Measurements from ENCODE around the gene MYL3.

Gene MYL3

DNA sequence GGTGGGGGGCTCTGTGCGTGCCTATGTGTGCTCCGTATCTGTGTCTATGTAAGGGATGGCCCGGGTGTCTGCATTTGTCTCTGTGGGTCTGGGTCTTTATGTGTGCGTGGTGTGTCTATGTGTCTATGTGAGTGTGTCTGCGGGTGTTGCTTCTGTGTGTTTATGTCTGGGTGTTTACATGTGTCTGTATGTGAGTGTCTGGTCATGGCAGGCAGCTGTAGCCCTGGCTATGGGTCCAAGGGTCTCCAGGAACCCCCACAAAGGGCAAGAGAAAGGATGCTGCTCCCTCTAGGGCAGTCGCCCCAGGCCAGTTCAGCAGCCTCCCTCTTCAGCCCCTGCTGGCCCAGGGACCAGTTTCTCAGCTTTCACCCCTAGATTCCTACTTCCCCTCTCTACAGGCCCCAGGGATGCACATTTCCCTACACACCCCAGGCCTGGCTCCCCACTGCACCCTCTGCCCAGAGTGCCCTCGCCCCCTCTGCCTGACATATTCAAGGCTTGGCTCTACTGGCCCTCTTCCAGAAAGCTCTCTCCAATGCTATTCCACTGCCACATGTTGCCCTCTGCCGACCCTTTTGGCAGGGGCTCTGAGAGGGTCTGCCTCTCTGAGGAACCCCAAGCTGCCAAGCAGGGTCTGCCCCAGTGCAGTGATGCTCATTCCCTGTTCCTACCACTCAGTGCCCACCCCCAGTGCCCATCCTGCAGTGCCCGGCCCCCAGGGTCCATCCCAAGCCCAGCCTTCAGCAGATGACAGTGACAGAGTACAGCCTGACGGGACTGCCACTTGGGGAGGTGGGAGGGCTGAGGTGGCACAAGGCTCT, 1.0 kb upstream of the MYL3 start:
- DNase-seq = no peak

DNA sequence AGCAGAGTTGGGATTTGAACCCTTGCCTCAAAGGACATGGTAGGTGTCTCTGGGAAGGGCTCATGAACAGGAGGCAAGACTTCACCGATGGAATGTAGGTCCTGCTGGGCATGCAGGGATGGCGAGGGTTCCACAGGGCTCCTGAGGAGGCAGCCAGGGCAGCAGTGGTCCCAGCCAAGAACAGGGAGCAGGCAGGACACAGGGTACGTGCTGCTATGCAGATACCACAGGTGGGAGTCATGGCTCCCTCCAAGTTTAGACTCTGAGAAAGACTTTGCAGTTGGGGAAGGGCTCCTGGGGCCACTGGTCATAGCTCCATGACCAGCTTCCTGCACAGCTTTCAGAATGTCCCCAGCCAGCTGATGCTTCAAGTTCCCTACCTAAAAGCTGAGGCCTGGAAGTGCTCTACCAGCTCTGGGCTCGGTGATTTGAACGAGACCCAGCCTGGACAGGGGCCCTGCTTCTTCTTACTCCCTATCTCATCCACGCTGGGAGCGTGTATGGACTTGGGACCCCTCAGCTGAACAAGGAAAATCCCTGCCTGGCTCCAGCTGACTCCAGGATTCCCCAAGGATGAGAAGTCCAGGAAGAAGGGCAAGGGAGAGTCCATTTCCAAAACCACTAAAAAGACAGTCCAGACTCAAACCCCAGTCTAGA, 747 bp downstream of the MYL3 start:
- DNase-seq = no peak

DNA sequence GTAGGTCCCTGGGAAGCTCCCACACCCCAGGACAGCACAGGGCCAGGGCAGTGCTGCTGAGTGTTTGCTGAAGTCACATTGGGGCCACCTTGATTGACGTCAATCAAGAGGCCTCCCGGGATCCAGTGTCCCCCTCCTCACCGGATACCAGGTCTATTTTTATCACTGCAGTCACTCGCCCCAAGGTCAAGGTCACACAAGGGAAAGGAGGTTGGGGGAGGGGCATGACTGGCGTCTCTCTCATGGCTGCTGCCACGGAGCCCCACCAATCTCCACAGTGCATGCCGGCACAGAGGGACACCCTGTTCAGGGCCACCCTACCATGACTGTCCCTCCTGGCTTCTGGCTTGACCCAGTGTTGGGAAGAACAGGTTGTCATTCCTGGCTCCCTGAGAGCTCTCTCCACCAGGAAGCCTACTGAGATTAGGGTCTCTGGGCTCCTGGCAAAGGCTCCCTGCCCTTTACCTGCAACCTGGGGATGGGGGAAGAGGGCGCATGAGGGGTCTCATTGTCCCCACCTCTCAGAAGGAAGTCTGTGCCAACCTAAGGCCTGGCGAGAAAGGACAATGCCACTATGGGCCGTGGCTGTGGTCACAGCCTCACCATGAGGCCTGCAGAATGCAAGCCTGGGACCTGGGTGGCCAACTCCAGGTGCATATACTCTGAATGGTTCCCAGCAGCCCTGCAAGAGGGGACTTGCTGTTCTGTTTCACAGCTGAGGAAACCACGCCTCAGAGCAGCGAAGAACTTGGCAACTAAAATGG, 1.5 kb downstream of the MYL3 start:
- no peak for DNase-seq

DNA sequence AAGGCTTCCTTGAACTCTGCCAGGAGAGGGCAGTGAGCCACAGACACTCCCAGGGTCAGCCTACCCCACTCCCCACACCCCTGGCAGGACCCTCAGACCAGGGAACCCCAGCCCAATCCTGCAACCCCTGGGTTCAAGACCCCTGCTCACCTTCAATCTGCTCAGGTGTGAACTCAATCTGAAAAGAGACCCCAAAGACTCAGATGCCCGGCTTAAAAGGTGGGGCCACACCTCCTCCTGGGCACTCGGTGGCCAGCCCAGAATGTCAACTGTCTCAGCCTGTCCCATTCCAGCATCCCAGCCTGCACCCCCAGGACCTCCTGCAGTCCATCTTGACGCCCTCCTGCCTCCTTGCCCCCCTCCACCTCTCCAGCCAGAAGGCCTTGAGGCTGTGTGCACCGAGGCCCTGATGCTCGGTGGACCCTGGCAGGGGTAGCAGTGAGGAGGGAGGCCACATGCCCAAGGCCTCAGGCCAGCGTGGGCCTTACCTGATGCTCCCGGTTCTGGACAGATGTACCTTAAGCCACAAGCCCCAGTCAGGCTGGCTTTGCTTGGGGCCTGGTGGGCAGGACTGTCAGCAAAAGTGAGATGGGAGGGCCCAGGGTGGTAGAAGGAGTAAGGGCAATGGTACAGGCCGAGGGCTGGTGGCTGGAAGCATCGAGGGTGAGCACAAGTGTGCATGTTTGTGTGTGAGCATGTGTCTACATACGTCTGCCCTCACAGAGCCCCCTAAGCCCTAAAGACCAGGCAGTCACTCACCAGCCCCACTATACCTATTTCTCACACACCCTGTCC, 2.2 kb downstream of the MYL3 start:
- DNase-seq = no peak

DNA sequence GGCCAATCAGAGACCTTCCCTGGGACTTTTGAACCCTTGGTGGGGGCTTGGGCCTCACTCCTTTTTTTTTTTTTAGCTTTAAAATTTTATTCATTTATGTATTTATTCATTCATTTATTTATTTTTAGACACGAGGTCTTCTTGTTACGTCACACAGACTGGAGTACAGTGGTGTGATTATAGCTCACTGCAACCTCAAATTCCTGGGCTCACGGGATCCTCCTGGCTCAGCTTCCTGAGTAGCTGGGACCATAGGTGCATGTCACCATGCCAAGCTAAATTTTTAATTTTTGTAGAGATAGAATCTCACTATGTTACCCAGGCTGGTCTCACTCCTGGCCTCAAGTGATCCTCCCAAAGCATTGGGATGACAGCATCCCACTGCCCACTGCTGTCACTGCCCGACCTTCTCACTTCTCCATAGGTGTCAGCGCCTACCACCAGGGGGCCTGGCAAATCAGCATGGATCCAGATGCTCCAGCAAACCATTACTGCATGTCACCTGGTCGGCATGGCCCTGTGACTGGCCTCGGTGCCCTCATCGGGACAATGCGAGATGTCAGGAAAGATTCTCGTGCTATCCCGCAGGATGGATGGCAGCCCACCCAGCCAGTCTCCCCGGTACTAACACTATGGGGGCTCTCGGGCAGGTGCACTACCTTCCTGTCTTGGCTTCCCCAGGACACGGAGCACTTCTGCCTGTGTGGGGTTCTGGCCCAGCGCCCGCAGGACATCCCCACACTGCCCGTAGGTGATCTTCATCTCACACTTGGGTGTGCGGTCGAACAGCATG, 3.0 kb downstream of the MYL3 start:
- DNase-seq = no peak

- DNase-seq = no peak
Observed at GRCh38 chr3:46859001-46859710, 4.1 kb downstream of the MYL3 start.

- no peak for DNase-seq
Observed at GRCh38 chr3:46858456-46858855, 4.8 kb downstream of the MYL3 start.

DNA sequence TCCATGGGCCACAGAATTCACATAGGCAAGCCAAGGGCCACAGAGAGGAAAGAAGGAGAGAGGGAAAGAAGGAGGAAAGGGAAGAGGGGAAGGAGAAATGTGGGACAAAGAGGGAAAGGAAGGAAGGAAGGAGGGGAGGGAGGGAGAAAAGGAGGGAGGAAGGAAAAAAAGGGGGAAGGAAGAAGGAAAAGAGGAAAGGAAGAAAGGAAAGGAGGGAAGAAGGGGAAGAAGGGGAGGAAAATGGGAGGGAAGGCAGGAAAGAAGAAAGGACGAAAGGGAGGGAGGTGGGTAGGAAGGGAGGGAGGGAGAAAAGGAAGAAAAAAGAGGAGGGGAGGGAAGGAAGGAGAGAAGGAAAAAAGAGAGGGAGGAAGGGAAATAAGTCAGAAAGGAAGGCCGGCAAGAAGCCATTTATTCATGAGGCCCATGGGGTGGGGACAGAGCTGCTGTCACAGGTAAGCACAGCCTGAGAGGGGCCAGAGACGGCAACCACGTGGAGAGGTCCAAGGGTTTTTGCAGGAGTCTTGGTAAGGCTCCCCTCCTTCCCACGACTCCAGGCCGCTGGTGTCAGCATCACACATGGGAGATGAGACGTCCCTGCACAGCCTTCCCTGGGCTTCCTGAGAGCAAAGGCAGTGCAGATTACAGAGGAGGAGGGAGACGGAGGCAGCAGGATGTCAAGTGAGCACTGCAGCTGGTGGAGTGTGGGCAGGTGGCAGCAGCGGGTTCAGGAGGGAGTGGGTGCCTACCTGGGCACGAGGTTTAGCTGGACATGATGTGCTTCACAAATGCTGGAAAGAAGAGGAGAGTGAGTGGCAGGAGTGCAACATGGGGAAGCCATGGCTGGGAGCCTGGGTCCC, 5.5 kb downstream of the MYL3 start:
- no peak for DNase-seq

GRCh38 chr3:46856576-46857471, 6.4 kb downstream of the MYL3 start:
- DNase-seq = no peak

DNA sequence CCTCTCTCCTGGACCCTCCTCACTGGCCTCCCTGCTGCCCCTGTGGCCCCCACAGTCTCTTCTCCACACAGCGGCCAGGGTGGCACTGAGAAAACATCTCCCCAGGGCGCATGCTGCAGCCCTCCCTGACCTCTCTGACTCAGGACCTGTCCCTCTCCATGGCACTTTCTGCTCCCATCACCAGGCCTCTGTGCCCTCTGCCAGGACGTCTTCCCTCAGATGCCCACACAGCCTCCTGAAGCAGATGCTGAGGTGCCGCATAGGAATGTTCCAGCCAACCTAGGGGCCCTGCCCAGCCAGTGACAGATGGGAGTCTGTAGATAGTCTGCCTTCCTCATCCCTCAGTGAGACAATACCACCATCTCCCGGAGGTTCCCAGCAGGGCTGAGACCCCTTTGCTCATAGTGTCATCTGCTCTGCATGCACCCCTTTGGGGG, 8.7 kb downstream of the MYL3 start:
- no peak for DNase-seq

- no peak for DNase-seq
Observed at GRCh38 chr3:46853441-46854415, 9.5 kb downstream of the MYL3 start.

GRCh38 chr3:46852839-46853355, 10.3 kb downstream of the MYL3 start:
- DNase-seq = no peak

GRCh38 chr3:46852334-46852720, 10.9 kb downstream of the MYL3 start:
- no peak for DNase-seq

- no peak for DNase-seq
Observed at GRCh38 chr3:46851364-46852333, 11.6 kb downstream of the MYL3 start.

GRCh38 chr3:46850468-46850779, 12.8 kb downstream of the MYL3 start:
- DNase-seq = no peak

DNA sequence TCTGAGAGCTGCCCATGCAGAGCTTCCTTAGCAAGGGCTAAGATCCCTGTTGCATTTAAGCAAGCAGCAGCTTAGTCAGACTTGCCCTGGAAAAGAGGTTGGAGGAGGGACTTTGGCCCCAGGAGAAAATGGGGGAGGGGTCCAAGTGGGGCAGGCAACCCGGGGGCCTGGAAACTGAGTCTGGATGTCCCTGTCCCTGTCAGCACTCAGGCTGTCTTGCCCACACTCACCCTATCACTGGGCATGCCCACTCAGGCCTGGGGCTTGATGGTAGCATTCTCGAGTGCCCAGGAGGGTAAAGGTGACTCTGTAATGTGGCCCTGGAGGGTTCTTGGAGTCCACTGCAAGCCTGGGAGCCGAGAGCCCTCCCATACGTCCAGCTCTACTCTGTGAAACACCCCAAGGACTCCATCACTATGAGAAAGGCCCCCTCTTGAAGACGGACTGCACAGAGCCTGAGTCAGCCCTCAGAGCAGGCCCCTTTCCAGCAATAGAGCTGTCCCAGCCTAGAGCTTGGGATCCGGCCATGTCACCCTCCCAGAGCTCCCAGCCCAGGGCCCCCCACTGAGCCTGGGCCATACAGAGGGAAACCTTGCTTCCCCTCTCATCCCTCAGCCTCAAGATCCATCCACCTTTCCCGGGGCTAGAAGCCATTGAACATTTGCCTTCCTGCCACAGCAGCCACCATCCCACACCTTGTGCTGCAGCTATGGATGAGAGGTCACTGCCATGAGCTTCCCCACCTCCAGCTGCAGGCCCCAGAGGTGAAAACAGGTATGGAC, 13.4 kb downstream of the MYL3 start:
- no peak for DNase-seq
